T follicular helper cell (primary cell): Measurements from ENCODE around the gene DLX2.
"Not testable (repeated sequence)": the region's sequence is repeated elsewhere in the genome, so short reads cannot be mapped to it uniquely, and the experiment has no call there.

Experiments used
- DNase-seq: peaks from one replicate; pipeline ENCODE4 v3.0.0-alpha.2; 2020; ENCODE audit warnings: low read depth
- total RNA-seq, 2 experiments: gene quantifications; one replicate each; lab custom pipeline; 2026; lab: John Stamatoyannopoulos, UW

DLX2 gene
- 0 reads per million in 2 experiments for total RNA-seq

DNA sequence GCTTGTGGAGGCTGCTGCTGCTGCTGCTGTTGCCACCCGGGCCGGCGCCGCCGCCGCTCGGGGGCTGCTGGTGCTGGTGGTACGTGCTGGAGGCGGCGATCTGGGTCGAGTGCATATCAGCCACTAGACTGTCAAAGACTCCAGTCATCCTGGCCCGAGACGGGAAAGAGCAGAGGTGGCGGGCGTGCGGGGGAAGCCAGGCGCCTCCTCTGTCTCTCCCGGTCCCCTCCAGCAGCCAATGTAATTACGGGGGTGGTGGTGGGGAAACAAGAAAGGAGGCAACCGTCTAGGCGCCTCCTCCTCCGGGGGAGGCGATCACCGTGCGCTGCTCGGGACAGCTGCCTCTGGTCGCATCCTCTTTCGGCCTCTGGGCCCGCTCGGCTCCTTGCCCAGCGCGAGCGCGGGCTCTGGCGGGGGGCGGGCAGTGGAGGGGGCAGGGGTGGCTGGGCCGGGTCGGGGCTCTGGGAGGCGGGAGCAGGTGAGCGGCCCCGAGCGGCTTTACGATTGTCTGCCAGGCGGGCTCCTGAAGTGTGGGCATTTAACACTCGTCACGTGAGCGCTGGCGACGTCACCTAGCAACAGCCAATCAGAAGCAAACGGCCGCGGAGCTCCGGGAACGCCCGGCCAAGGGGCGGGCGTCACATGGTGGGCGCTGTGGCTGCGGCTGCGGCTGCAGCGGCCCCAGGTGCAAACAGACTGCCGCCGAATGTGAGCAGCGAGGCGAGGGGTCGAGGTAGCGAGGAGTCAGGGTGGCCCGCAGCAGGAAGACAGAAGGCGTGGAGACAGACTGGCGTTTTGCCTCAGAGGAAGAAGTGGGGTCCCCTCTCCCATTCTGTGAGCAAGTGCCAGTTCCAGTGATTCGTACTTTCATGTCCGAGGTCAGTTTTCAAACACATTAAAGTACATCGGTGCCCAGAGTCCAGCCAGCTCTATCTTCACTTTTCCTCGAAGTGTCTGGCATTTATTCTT is at the start of gene DLX2:
DLX2 (minus strand) TSS at position 510 of the 969 bp plus-strand sequence; CDS start at position 148, 362 bp downstream.
- no peak for DNase-seq

DNA sequence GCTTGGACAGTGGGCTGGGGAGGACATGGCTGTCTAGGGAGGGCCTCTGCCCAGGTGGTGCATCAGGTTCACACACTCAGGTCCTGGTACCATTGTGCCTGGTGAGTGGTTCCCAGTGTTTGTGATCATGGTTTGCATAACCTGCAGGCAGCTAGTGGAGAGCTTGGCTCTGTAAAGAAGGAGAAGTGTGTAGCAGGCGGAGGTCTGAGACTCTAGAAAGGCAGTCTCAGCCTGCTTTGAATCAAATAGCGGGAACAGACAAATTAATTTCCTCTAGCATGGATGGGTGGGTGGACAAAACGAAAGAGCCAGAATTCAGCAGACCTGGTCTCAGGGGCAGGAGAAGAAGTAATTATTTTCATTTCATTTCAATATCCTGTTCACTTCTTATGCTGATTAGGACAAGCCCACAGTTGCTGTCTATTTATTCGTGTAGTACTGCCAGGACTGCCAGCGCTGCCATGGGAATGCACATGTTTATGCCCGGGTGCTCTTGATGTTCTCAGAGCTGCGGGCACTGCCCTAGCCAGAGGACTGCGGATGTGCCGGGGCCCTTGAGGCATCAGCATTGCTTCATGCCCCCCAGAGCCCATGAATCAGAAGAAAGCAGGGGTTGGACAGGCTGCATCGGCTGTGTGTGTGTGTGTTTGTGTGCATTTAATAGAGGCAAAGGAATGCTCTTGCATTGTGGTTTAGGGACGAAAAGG is 45.4 kb upstream of the DLX2 start:
- no peak for DNase-seq

DNA sequence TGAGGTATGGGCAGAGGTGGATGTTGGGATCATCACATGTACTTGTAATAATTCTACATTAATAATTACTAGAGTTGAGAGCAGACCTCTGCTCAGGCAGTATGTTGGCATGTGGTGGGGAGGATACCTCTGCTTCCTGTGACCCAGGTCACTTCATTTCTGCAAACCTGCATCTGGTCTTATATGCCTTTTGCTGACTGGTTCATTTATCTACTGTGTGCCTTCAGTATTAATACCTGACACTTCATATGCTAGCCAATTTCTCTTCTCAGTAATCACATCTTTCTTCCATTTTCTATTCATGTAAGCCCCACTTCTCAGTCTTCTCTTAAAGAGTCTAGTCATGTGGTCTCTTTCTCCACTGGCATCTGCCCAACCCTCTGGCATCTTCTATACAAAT is 41.1 kb upstream of the DLX2 start:
- no peak for DNase-seq

DNA sequence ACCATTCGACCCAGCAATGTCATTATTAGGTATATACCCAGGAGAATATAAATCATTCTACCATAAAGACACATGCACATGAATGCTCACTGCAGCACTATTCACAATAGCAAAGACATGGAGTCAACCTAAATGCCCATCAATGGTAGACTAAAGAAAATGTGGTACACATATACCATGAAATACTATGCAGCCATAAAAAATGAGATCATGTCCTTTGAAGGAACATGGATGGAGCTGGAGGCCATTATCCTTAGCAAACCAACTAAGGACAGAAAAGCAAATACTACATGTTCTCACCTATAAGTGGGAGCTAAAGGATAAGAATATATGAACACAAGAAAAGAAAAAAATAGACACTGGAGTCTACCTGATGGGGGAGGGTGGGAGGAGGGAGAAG is 36.0 kb upstream of the DLX2 start:
- not testable (repeated sequence) for DNase-seq

DNA sequence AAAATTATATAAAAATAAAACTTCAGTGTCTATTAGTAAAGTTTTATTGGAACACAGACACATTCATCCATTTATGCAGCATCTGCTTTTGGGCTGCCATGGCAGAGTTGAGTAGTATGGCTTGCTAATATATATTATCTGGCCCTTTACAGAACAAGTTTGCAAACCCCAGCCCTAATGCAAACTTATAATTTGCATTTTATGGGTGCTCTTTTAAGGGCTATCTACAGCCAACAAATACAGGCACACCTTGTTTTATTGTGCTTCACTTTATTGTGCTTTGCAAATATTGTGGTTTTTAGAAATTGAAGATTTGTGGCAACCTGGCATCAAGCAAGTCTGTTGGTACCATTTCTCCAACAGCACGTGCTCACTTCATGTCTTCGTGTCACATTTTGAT is 35.2 kb upstream of the DLX2 start:
- DNase-seq = no peak

DNA sequence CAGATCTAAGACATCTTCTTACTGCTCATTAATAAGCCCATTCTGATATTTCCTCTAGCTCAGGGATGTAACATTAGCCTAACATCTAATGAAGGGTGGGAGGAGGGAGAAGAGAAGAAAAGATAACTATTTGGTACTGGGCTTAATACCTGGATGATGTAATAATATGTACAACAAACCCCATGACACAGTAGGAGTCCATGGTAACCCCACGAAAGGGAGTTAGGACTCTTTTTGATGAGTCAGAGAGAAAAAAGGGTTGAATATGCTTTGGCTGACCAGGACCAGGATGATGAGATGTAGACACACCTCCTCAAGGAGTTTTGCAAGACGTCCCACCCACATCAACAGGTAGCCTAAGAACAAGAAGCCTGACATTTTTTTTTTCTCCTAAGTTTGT is 34.4 kb upstream of the DLX2 start:
- DNase-seq = no peak

DNA sequence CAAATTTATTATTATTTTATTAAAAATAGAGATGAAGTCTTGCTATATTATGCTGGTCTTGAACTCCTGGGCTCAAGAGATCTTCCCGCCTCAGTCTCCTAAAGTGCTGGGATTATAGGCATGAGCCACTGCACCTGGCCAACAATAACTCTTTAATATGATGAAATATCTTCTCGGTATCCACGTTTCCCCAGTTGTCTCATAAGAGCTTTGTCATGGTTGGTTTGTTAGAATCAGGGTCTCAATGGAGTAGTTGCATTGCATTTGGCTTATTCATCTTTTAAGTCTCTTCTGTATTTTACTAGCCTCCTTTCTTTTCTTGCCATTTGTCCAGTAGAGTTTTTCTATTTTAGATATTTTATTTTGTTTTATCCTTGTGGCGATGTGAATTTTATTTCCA is 32.7 kb upstream of the DLX2 start:
- DNase-seq = no peak

DNA sequence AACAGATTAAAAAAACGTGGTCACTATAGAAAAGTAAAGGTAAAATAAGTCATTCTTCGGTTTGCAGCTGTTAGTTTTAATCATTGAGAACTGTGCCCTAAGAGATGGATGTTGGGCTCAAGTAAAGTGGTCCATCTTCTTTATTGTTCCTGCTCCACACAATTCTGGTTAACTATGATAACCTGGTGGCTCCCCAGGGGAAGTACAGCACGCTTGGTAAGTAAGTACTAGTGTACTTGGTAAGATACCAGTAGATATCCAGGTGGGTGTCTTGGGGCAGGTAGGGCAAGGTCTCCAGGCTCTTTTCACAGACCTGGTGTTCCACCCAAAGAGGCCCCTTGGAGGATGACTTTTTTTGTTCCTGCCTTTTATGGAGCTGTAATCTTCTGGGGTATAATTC is 31.6 kb upstream of the DLX2 start:
- DNase-seq = no peak

DNA sequence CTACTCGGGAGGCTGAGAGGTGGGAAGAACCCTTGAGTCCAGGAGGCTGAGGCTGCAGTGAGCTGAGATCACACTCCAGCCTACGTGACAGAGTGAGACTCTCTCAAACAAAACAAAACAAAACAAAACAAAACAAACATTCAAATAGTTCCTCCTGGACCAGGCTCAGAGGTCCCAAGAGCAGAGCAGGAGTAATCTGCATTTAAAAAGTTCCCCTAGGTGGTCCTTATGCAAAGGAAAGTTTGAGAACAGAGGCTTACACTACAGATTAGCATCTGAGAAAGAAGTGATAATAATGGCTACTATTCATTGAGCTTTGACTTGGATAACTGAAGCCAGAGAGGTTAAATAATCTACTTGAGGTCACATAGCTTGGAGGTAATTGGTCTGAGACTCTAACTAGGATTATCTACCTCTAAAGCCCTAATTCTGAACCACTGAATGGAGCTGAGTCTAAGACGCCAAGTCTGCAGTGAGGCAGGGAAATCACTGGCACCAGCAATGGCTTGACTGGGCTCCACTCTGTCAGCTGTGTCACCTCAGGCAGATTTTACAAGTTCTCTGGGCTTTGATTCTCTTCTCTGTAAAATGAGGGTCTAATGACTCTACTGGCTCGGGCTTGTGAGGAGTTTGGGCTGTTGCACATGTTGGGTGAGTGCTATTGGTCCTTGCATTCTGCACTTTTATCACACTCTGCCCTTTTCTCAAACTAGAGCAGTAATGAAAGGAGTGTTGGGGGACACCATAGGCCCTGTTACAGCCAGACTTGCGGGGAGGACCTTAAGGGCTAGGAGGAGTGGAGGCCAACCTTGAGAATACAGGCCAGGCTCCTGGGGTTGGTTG is 29.2 kb upstream of the DLX2 start:
- no peak for DNase-seq

DNA sequence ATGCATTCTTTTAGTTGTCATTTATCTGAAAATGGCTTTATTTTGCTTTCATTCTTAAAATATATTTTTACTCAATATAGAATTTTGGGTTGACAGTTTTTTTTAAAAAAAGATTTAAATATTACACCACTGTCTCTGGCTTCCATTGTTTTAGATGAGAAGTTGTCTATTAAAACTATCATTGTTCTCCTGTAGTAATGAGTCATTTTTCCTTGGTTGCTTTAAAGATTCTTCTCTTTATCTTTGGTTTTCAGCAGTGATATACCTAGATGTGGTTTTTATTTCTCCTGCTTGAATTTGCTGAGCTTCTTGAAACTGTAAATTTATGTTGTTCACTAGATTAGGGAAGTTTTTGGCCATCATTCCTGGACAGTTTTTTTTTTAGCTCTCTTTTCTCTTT is 26.7 kb upstream of the DLX2 start:
- no peak for DNase-seq

DNA sequence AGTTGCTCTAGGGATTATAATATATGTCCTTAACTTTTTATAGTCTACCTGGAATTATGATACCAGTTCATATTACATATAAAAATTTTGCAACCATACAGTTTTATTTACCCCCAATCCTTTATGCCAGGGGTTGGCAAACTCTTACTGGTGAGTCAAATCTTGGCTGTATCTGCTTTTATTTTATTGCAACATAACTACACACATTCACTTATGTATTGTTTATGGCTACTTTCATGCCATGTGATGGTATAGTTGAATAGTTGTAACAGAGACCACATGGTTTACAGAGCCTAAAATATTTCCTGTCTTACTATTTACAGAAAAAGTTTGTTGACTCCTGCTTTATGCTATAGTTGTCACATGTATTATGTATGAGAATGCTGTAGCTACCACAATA is 25.8 kb upstream of the DLX2 start:
- no peak for DNase-seq

DNA sequence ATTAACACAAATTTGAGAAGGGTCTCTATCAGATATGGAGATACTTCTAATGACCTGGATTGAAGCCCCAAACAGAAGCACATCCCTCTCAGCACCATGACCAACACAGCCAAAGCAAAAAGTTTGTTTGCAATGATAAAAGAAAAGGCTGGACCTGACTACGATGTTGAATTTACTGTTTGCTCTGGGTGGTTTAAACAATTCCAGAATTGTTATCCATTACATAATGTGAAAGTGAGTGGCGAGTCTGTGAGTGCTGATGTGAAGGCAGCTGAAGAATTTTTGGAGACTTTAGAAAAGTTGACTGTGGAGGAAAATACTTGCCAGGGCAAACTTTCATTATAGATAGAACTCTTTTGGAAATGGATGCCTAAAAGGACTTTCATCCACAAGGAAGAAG is 17.4 kb upstream of the DLX2 start:
- DNase-seq = no peak

DNA sequence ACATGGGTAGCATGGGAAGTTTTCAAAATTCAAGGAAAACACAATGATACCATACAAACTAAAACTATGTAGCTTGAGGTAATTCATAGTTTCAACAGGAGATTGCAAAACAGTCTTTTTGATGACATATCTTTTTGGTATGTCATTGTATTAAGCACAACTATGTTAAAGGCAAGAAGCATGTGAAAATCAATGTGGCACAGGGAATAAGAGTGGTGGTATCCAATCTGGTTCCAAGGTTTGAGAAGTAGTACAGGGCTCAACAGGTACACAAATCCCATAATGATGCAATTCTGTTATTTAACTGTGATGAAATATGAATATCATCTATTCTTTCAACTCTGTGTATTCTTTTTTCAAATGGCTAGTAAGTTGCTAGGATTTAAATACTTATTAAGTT is 16.4 kb upstream of the DLX2 start:
- no peak for DNase-seq

DNA sequence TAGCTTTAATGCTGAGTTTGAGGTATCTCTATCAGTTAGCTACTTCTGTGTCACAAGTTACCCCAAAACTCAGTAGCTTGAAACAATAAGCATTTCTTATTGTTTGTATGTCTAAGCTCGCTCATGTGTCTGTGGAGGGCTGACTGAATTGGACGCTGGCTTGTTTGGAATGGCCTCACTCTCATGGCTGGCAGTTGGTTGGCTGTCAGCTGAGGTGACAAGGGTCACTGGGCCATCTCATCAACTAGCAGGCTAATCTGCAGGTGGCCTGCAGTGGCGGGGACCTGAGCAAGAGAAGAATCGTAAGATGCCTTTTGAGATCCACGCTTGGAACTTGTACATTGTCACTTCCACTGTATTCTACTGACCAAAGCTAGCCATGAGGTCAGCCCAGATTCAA is 13.4 kb upstream of the DLX2 start:
- no peak for DNase-seq

DNA sequence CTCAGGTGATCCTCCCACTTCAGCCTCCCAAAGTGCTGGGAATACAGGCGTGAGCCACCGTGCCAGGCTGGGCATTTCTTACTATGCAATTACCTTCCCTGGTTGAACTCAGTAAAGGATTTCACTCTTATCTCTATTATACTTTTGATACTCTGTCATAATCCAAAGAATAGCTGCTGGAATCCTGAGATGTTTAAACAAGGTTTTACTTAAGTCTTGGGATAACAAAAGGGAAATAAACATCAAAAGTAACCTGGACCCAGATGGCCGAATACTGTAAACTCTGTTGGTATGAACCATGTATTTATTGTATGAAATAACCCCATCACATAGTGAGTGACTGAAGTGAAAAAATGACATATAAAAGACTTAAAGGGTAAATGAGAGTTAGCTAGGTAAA is 11.9 kb upstream of the DLX2 start:
- DNase-seq = no peak

DNA sequence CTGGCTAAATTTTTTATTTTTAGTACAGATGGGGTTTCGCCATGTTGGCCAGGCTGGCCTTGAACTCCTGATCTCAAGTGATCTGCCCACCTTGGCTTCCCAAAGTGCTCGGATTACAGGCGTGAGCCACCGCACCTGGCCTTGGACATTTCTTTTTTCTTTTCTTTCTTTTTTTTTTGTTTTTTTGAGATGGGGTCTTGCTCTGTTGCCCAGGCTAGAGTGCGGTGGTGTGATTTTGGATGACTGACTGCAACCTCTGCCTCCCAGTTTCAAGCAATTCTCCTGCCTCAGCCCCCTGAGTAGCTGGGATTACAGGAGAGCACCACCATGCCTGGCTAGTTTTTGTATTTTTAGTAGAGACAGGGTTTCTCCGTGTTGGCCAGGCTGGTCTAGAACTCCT is 11.5 kb upstream of the DLX2 start:
- not testable (repeated sequence) for DNase-seq

DNA sequence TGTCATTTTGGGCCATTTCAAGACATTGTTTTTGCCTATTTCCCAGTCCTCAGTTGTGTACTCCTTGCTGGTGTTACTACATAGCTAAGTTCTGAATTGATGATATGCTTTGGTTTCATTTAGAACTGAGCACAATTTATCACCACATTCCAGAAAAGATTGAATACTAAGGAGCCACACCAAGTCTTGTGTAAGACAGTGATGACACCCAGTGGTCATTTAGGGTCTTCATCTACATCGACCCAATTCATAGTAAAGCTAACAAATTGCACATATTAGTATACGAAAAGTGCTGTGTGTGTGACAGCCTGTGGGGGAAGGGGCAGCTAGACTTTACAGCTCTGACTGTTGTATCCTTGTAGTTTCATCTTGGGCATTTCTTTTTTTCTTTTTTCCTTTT is 10.9 kb upstream of the DLX2 start:
- no peak for DNase-seq

DNA sequence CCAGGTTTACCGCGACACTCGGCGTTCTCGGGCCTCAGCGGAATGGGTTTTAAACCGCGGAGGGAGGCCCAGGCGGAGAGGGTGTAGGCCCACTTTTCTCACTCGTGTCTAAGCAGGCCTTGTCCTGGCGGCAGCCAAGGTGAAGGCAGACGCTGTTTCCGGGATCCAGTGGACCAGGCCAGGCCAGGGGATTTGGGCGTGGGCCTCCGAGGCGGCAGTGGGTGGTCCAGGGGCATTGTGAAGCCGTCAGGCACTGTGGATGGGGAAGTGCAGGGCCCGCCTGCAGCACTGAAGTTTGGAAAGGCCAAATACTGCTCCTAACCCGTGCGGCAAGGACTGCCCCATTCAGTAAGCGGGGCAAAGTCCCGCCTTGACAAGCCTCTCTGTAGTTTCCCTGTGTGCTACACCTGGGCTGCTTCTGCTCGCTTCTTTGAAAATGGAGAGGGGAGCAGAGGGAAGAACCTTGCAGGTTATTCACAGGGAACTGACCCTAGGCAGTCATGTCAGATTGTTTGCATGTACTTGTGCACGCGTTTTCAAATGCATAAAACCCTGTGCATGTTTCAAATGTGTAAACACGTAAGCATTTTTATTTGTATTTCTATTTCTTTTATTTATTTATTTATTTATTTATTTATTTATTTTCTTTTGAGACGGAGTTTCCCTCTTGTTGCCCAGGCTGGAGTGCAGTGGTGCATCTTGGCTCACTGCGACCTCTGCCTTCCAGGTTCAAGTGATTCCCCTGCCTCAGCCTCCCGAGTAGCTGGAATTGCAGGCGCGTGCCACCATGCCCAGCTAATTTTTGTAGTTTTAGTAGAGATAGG is 7.5 kb upstream of the DLX2 start:
- DNase-seq = no peak

DNA sequence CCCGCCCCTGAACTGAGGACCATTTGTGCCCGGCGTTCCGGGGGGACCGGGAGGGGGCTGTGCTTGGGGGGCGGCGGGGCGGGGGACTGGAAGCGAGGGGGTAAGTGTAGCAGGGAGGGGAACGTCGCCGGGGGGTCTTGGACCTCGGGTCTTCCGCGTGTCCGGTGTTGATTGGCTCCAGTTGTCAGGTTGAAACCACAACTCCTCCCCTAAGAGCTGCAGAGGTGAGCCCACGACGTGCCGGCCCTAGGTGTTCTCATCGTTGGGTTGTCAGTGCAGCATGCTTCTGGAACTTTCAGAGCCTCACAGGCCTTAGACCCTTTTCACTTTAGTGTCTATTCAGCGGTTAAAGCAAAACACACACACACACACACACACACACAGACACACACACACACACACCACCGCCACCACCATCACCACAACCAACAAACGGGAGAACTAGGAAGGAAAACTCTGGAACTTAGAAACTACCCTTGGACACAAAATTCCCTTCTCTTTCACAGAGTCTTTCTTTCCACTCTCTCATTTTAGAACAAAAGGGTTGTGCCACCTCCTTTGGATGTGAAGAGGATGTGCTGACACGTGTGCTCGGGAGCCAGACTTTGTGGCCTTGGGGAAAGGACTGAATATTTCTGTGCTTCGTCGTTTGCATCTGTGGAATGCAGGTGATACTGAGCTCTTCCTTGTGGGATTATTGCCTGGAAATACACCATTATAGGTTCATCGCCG is 6.7 kb upstream of the DLX2 start:
- no peak for DNase-seq

DNA sequence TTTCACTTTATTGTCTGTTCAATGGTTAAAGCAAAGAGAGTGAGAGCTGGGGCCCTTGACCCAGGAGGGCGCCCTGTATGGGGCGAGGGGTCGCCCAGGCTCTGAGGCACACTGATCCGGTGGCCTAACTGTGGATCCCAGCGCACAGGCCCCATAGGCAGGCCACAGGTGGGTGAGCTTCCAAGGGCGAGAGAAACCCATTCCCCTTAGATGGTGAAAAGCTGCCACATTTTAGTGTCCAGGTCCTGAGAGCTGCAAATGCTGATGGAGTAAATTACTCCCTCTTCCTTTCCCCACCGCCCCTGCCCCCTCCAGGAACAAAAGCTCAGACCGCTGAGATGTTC is 5.9 kb upstream of the DLX2 start:
- no peak for DNase-seq
